SK-MEL-5 (cell line): Measurements from ENCODE around the gene RABGAP1. TPM values are rescaled to one million over a fixed set of nuclear protein-coding genes. Genes with fewer than 3 reads are reported as not detected.

Experiments
- DNase-seq: peaks from one replicate; pipeline ENCODE4 v3.0.0-alpha.2; 2016; ENCODE audit warnings: low read depth, low spot score
- in situ Hi-C: cut with HindIII; loops from 2 replicates; pipeline ENCODE4 v1.10.0; 2016; ENCODE audit warnings: low sequenced_read_pairs, high pct_unique_total_duplicates, low pct_unique_long_range_greater_than_20kb
- total RNA-seq: library from RNA; depleted of rRNA; stranded (reverse); fragments of >200 nt; shearing (Covaris generic); gene quantifications from 2 replicates; pipeline ENCODE4 v1.2.3, GENCODE V29; 2014

RABGAP1 gene
- total RNA-seq, 1 experiment from 2014 or later, result 18.3 TPM

DNA sequence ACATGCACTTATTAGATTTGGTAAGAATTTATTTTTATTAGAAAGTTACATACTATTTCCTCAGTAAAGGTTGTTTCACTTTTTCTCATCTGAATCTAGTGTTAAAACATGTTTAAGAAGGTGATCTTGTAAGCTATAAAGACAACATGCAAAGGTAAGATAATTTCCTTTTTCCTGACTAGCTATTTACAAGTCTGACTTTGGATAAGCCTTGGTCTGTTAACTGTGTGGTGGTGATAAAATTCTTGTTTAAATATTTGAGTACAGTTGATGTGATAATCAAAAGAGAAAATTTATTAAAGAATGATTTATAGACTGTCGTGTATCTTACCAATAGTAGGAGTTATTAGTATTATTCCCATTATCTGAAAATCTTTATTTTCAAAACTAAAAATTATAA is 55.8 kb downstream of the RABGAP1 start:
- in situ Hi-C loops, result no loop called here
- no peak for DNase-seq

DNA sequence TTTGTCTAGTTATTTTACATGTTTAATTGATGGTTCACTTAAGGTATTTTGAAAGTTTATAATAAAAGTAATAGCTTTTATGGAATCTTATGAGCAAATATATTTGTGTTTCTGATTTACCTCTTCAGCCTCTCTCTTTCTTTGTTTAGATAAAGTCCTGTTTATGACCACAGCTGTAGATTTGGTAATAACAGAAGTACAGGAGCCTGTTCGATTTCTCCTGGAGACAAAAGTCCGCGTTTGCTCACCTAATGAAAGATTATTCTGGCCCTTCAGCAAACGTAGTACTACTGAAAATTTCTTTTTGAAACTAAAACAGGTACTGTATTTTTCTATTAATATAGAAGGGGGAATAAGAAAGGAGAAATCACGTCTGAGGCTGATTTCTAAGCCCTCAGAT is 57.6 kb downstream of the RABGAP1 start:
- in situ Hi-C loops, result no loop called here
- DNase-seq, result no peak

DNA sequence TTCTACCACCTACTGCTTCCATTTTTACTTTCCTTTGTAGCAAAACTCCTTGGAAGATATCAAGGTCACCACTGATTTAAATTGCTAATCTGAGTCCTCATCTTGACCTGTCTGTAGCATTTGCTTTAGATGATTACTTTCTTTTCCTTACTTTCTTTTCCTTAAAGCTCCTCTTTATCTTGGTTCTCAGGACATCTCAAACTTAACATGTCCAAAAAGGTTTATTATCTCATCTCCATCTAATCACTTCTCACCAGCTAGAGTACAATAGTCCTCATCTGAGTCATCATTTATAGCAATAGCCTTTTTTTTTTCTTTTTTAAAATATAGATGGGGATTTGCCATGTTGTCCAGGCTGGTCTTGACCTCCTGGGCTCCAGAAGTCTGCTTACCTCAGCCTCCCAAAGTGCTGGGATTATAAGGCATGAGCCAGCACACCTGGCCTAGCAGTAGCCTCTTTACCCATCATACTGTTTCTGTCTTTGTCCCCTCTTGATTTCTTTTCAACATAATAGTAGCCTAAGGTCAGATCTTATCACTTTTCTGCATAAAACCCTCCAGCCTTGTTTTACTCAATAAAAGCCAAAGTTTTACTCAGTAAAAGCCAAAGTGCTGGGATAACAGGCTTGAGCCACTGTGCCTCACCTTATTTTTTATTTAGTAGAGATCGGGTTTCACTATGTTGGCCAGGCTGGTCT is 59.7 kb downstream of the RABGAP1 start:
- in situ Hi-C loops, result no loop called here
- no peak for DNase-seq

DNA sequence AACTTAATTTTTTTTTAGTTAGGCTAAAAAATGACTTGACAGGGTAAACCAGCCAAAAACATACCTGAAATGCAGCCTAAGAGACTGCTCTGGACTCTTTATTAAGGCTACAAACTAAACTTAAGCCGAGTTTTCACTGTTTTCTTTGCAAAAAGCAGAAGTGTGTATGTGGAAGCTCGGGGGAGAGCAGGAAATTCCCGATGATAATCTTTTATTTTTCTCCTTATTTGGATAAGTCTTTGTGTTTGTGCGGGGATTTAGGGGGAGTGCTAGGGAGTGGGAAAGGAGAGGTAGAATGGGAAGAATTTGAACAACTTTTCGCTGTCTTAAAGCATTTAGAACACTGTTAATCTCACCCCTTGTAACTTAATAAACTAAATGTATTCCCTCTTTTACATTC is 61.9 kb downstream of the RABGAP1 start:
- DNase-seq, result no peak
- in situ Hi-C loops, result no loop called here

- in situ Hi-C loops, result no loop called here
- no peak for DNase-seq
These were observed 62.6 kb downstream of the RABGAP1 start for GRCh38 chr9:123003466-123003865.

GRCh38 chr9:123005964-123006363 is 65.1 kb downstream of the RABGAP1 start:
- in situ Hi-C loops, result no loop called here

GRCh38 chr9:123007269-123007668 is 66.4 kb downstream of the RABGAP1 start:
- no peak for DNase-seq
- in situ Hi-C loops, result no loop called here

More at GRCh38 chr9:123005964-123006363, 65.1 kb downstream of the RABGAP1 start:
- no peak for DNase-seq

DNA sequence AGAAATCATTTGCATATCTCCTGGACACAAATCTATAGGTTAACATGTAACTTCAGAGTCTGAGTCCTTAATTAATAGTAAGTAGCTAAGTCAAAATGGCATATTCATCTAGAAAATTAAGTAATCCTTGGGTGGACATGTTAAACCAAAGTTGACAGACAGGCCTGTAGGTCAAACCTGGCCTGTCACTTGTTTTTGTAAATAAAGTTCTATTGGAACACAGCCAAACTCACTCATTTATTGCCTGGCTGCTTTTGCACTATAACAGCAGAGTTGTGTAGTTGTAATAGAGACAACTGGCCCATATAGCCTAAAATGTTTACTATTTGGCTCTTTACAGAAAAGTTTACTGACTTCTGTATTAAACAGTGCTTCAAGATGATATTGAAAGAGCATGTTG is 68.1 kb downstream of the RABGAP1 start:
- DNase-seq, result no peak
- in situ Hi-C loops, result no loop called here

DNA sequence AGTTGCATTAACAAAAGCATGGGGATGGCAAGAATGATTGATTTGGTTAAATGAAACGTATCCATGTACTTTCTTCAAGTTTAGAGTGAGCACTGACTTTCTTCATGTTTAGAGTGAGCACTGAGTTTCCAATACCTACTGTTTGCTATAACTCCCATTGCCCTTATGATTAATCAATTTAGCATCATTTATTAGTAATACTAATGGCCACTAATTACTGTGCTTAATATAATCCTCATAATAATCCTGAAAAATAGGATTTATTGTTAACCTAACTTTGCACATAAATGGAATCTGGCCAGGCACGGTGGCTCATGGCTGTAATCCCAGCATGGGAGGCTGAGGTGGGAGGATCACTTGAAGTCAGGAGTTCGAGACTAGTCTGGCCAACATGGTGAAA is 70.6 kb downstream of the RABGAP1 start:
- no peak for DNase-seq
- in situ Hi-C loops, result no loop called here

GRCh38 chr9:123011878-123012528 is 71.2 kb downstream of the RABGAP1 start:
- no peak for DNase-seq
- in situ Hi-C loops, result no loop called here

GRCh38 chr9:123016631-123017030 is 75.8 kb downstream of the RABGAP1 start:
- DNase-seq, result peak; percentile 65
- in situ Hi-C loops, result no loop called here

DNA sequence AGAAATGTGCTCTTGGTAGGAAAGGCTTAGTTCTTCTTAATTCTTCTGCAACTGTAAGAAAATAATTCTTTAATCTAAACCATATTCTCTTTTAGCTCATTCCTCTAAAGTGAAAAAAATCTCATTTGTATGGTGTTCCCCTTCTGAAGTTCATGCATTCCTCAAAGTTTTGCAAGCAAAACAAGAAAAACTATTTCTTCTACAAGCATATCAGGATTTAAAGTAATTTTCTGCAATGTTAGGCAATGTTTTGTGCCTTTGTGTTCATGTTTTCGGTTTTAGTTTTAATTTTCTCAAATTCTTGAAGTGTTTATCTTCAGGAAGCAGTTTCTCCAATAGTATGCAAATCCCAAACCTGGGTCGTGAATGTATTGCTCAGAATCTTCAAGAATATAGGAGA is 80.0 kb downstream of the RABGAP1 start:
- in situ Hi-C loops, result no loop called here
- no peak for DNase-seq

DNA sequence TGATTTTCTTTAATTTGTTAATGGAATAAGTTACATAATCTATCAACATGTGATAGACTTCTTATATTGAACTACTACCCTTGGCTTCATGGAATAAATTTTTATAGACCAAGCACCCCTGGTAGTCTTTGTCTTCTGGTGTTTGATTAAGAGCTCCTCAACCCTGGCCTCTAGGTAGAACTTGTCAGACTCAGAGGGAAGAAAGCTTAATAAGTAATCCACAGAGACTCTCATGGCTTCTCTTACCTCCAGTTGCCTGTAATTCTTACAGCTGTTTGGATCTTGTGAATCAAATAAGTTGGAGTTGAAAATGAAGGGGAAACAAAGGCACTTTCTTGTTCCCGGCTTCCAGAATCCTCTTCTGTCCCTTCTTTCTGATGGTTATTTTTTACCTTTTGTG is 85.6 kb downstream of the RABGAP1 start:
- in situ Hi-C loops, result no loop called here
- DNase-seq, result no peak

DNA sequence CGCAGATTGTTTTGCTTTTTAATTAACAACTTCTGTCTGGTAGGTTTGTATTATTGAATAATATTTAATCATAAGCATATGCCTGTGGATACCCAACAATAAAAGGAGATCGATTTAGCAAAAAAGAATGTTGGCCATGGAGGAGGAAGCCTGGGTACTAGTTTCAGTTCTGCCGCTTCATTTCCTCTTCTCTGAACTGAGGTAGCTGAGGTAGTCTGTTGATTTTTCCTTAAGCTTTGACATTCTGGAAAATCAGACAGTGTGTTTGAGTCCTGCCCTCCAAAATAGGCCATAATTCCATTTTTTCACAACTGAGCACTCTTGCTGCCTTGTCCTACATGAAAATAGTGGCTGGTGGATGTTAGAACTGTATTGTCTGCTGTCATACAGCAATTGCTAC is 86.7 kb downstream of the RABGAP1 start:
- in situ Hi-C loops, result no loop called here
- DNase-seq, result no peak

- DNase-seq, result no peak
- in situ Hi-C loops, result no loop called here
These were observed 87.3 kb downstream of the RABGAP1 start for GRCh38 chr9:123028136-123028535.

DNA sequence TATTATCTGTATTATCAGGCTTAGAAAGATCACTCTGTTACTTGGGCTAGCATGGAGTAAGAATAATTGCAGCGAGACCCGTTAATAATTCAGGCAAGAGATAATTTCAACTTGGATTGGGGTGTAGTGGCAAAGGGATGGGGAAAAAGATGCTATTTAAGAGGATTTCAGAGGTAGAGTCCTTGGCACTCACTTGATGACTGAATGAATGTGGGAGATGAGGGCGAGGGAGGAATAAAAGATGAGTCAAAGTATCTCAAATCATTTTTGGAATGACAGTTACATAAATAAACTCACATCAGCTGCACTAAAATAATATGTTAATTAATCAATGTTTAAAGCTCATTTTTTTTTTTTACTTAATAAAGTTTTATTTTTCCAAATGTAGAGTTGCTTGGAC is 88.2 kb downstream of the RABGAP1 start:
- in situ Hi-C loops, result no loop called here
- no peak for DNase-seq

DNA sequence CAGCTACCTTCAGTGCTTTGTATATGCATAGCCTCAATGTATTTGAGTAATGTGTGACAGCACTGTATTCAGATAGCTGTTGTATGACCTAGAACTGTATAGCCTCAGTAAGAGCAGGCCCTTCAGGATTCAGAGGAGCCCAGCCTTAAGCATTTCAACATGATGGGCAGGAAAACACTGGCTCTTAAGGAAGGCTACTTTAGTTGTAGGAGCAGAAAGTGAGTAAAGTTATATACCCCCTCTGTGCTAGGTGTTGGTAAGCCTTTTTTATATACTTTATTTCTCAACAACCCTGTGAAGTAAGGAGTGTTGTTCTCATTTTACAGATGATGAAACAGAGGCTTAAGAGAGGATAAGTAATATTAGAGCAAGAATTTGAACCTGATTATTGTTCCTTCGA is 91.1 kb downstream of the RABGAP1 start:
- in situ Hi-C loops, result no loop called here
- DNase-seq, result no peak

DNA sequence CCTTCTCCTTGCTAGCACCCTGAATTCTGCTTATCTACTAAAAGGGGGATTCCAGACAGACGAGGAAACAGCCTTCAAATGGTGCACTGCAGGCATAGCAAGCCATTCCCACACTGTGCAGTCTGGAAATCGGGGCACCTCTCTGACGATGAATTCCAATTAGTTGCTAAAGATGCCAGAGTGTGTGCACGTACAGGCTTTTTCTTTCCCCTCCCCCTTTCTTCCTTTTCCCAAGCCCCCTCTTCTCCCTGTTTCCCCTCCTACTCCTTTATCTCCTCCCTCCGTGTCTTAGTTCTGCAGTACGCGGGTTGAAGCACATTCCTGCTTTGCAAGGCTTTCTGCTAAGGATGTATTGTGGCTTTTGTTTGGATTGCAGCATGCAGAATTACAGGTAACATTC is 92.5 kb downstream of the RABGAP1 start, which contains the start of gene GPR21:
Gene GPR21 (plus strand): TSS at position 316 of the 400 bp plus-strand sequence. CDS start 900 bp downstream, outside the sequence.
- in situ Hi-C loops, result no loop called here
- DNase-seq, result no peak

DNA sequence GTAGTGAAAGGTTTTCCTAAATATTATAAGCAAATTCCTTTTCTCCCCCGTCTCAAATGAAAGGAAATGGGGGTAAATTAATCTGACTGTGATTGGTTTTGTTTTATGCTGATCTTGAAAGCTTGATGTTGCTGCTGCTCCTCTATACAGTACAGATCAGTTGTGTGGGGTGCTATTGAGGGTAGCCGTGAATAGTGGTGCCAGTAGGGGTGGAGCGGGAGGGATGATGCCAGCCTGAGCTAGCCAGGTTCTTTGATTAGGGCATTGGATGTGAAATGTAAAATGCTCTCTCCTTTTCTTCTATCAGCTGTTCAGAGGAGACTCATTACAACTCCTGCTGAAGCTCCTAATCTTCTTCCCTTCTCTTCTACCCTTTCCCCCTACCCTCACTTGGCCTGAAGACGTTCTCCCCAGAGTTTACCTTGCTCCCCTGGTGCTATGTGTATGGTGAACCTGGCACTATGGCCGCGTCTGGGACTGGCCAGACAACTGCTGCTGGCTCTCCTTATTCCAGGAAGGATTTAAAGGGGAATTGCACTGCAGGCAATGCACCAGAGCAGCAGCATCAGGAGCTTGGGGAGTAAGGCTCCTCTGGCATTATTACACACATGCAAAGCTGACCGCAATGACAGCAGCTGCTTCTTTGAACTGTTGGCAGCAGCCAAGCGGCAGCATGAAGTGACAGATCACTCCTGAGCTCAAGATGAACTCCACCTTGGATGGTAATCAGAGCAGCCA is 93.2 kb downstream of the RABGAP1 start:
- in situ Hi-C loops, result no loop called here
- no peak for DNase-seq
